Heart right ventricle (tissue), 16 donors: ENCODE measurements around the gene RPE65. TPM values are rescaled to one million over a fixed set of nuclear protein-coding genes. Genes with fewer than 3 reads are reported as not detected.

ENCODE experiments used
- ATAC-seq, 8 donors: fragments of 200-7000 bp; cut with Tn5 transposase; one replicate each; pipeline ENCODE4 v1.9.1; 2020; ENCODE audit warnings: mild to moderate bottlenecking in 8 of 8, moderate library complexity in 8 of 8, moderate number of reproducible peaks in 1 of 8
- DNase-seq, 2 donors: peaks; one replicate each; pipeline ENCODE4 v3.0.0-alpha.2; 2020
- H3K27ac ChIP-seq, 10 donors: fragments of 200-600 bp; sonication (generic) in 2 of 10; one replicate each; pipeline versions ENCODE4 v1.5.0 to v1.8.0; 2020 to 2022; ENCODE audit warnings: mild to moderate bottlenecking in 3 of 10
- H3K27me3 ChIP-seq, 7 donors: fragments of 200-600 bp; one replicate each; pipeline ENCODE4 v1.8.0; 2021 to 2022; ENCODE audit warnings: mild to moderate bottlenecking in 2 of 7
- H3K36me3 ChIP-seq, 9 donors: fragments of 200-600 bp; sonication (generic) in 1 of 9; one replicate each; pipeline versions ENCODE4 v1.5.0 to v1.8.0; 2020 to 2022; ENCODE audit warnings: mild to moderate bottlenecking in 2 of 9
- H3K4me1 ChIP-seq, 9 donors: fragments of 200-600 bp; sonication (generic) in 1 of 9; one replicate each; pipeline versions ENCODE4 v1.5.0 to v1.8.0; 2020 to 2022; ENCODE audit warnings: mild to moderate bottlenecking in 4 of 9
- H3K4me3 ChIP-seq, 10 donors: fragments of 200-600 bp; sonication (generic) in 2 of 10; one replicate each; pipeline versions ENCODE4 v1.5.0 to v1.8.0; 2020 to 2022; ENCODE audit warnings: mild to moderate bottlenecking in 7 of 10, moderate library complexity in 2 of 10
- H3K9me3 ChIP-seq, 11 donors: fragments of 200-600 bp in 10 of 11; sonication (generic) in 2 of 11; one replicate each; pipeline versions ENCODE4 v1.5.0 to v1.8.0; 2013 to 2022; ENCODE audit warnings: mild to moderate bottlenecking in 2 of 11, control low read depth in 1 of 11, moderate library complexity in 1 of 11
- CTCF ChIP-seq, 9 donors: fragments of 200-600 bp; sonication (generic) in 2 of 9; IDR thresholded peaks; one replicate each; pipeline versions ENCODE4 v1.5.0 to v1.8.0; 2021 to 2022; ENCODE audit warnings: antibody characterized with exemption in 9 of 9, mild to moderate bottlenecking in 5 of 9, moderate library complexity in 1 of 9
- WGBS, 2 donors: extraction: QIAGEN DNeasy Blood & Tissue Kit; methylation state at CpG; one replicate each; pipeline ENCODE4 v1.1.7; 2013; ENCODE audit warnings: inconsistent platforms in 1 of 2; 5-methylcytosine and 5-hydroxymethylcytosine counted together
- intact Hi-C, 10 donors: fragments of 100-400 bp; cut with DNase I; formaldehyde crosslinking; loops; one replicate each; pipeline versions ENCODE4 v1.11.1 to v1.14.2; 2022
- long read RNA-seq, 3 donors: library from polyadenylated mRNA; unstranded; transcript quantifications; one replicate each; pipeline ENCODE4 v2.0.0, GENCODE V29; 2020 to 2021
- polyA plus RNA-seq, 2 donors: library from polyadenylated mRNA; stranded (reverse); fragments of 200-250 nt; gene quantifications; one replicate each; pipeline ENCODE4 v1.2.3, GENCODE V29; 2013
- total RNA-seq, 10 donors: library from RNA; stranded (reverse); fragmentation: NEBNext Ultra II Directional in 3 of 10; extraction: Animal tissue kit (Norgen Biotek cat#: 25700) in 3 of 10; gene quantifications; one replicate each; pipeline versions ENCODE4 v1.2.1 to v1.2.4, GENCODE V29; 2021 to 2023
- donor health status: Arrhythmogenic right ventricular cardiomyopathy.
- donor health status: ischemic (EF 13 %, LVEDD 7.1; RV severe dilation, severe dysfunction).
- donor health status: healthy with polysubstance abuse.
- donor health status: DM: no; HTN: yes; CAD: no.
- donor health status: DM: no; HTN: no; CAD: no.
- donor health status: ischemic (EF 25% LVEDD 6.9; RV normal size, moderate dysfunction).
- donor health status: ischemic (EF 25% LVEDD 5.7; RV mildly dilated, moderate dysfunction).
- donor health status: healthy.
- donor health status: DM: yes; HTN: yes; CAD: no.
- donor health status: Ischemic cardiomyopathy.
- donor health status: ischemic (EF 35%, LVEDD 5.7; RV mildly dilated, moderate dysfunction).
- donor health status: nonischemic (EF 11% LVEDD 7.7; RV severe dilation, severe dysfunction).
- donor health status: DM: yes; HTN: yes; CAD: no.
- donor health status: PGD.
- donor health status: ischemic (EF 29% LVEDD 5.4; RV normal size, mild dysfunction).
- donor health status: nonischemic (EF 23%, LVEDD 6.1; RV moderate dilation, normal function).

RPE65 gene
- total RNA-seq: under 1 TPM in 1 of 10 donors, not detected in 9; 0.09 TPM
- polyA plus RNA-seq: under 1 TPM in 1 of 2 donors, not detected in 1; 0.01 TPM
- long read RNA-seq, donor 1: 0 reads
- long read RNA-seq, donor 2: 0 reads
- long read RNA-seq, donor 3: 0 reads

- intact Hi-C loops: loop anchor here in 5 of 10 donors (10.0 kb wide), 2 partner anchors 85 to 335 kb away; no protein-coding TSS in a partner anchor
- H3K4me3 ChIP-seq: no peak within 1 kb of the TSS
- H3K9me3 ChIP-seq: no peaks in the 10 kb centered on the region
- H3K27me3 ChIP-seq: no peaks in the 10 kb centered on the region
- H3K27ac ChIP-seq: no peak within 1 kb of the TSS
- H3K36me3 ChIP-seq: no peaks in the 10 kb centered on the region
- TF ChIP-seq CTCF (IDR thresholded peaks at IDR 0.05): no peak
- peaks cover 0 to 5% (median 0%) of the 10 kb centered on the region in 9 donors for H3K4me1 ChIP-seq
- WGBS, 2 donors: 13 to 38% methylated on average over 1 of the region's 1 CpG
- ATAC-seq (no peak), DNase-seq (no peak)
These were observed at the start of gene RPE65 for GRCh38 chr1:68449901-68450300. Gene RPE65 (minus strand): TSS chr1:68449954. CDS start chr1:68449905, 49 bp downstream.

DNA sequence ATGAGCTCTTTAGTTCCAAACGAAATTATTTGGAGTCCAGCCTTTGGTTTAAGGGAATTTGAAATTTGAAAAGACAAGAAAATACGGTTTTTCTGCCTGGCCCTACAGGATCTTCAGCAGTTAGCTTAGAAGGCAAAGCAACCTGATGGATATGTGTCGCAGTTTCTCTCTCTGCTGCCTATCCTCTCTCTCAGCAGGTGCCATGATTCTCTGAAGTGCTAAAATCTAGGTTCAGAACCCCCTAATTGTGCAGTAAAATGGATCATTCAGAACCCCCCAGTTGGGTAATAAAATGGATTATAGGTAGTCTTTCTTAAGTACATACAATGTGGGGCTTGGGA is 47.6 kb upstream of the RPE65 start:
- Histone ChIP-seq H3K9me3 (peaks cover 0 to 9% (median 0%) of the 10 kb centered on the region in 11 donors), H3K4me1 (peaks cover 0 to 19% (median 14%) of the 10 kb centered on the region in 9 donors), H3K36me3 (no peaks in the 10 kb centered on the region), H3K27ac (peak overlapping the region in 2 of 10 donors; percentile 13 to 67), H3K4me3 (peak overlapping the region in 9 of 10 donors; percentile 42 to 72 (median 69)), H3K27me3 (no peaks in the 10 kb centered on the region)
- ATAC-seq: peak in 5 of 8 donors; percentile 1 to 18 (median 13)
- TF ChIP-seq CTCF (IDR thresholded peaks at IDR 0.05): no peak
- WGBS, 2 donors: 6 to 11% methylated on average over 3 of the region's 3 CpGs
- no peak for DNase-seq
- intact Hi-C loops: no loop called here

GRCh38 chr1:68496680-68497357 is 47.1 kb upstream of the RPE65 start, which contains the start of gene DEPDC1:
Gene DEPDC1 (minus strand): TSS chr1:68497082. CDS start chr1:68496999, 83 bp downstream.
- intact Hi-C loops: no loop called here
- Histone ChIP-seq H3K27ac (peak within 1 kb of the TSS in 2 of 10 donors; percentile 13 to 67), H3K4me3 (peak within 1 kb of the TSS; percentile 15 to 72 (median 67)), H3K36me3 (no peaks in the 10 kb centered on the region), H3K4me1 (peaks cover 0 to 19% (median 14%) of the 10 kb centered on the region in 9 donors), H3K9me3 (peaks cover 0 to 4% (median 0%) of the 10 kb centered on the region in 11 donors), H3K27me3 (no peaks in the 10 kb centered on the region)
- DNase-seq (peak; percentile 94 to 96), ATAC-seq (peak; percentile 99 to 100 (median 100))
- peak in 3 of 9 donors; percentile 25 to 29 (median 26) for TF ChIP-seq CTCF (IDR thresholded peaks at IDR 0.05)
- 0 to 3% methylated on average over 59 to 64 of the region's 64 CpGs for WGBS, 2 donors

DNA sequence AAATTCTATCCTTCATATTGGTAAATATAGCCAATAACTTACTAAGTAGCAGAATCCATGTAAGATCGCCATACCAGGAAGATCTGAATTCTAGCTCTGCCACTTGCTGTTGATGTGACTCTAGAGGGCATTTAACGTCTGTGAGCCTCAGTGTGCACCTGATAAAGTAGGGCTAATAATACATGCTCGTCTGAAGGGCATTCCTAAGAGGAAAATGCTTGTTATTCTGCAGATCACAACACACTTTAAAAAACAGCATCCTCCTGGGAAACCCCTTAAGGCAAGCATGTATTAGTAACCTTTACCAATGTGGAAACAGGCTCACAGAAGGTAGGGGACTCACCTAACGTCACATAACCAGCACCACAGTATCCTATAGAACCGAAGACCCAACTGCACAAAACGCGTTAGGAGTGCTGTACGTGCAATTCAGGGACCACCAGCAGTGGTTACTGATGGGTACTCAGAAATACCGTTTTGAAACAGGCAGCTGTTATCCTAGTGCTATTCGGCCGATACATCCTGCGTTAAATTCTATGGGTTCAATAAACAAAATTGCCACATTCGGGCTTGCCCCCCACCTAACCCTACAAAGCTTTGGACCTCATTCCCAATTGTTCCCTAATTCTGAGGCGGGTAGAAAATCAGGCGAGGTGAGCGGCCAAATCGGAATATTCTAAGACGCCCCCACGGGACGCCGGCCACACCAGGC is 46.4 kb upstream of the RPE65 start:
- intact Hi-C loops: no loop called here
- H3K36me3 ChIP-seq: no peaks in the 10 kb centered on the region
- WGBS, 2 donors: 7 to 9% methylated on average over 21 of the region's 21 CpGs
- H3K27ac ChIP-seq: peak overlapping the region in 1 of 10 donors; percentile 67
- DNase-seq (no peak), ATAC-seq (no peak)
- peaks cover 0 to 19% (median 14%) of the 10 kb centered on the region in 9 donors for H3K4me1 ChIP-seq
- no peaks in the 10 kb centered on the region for H3K27me3 ChIP-seq
- H3K9me3 ChIP-seq: no peaks in the 10 kb centered on the region
- H3K4me3 ChIP-seq: peak overlapping the region; percentile 15 to 72 (median 67)
- TF ChIP-seq CTCF (IDR thresholded peaks at IDR 0.05): no peak
